ENCODE results near the gene MICAL2. TPM values are rescaled to one million over a fixed set of nuclear protein-coding genes. Genes with fewer than 3 reads are reported as not detected.

MICAL2 gene
- total and polyA plus RNA-seq, 2 of the 8 experiments (the other 6 are each of a cell fraction or from before 2014, with no cell fraction given), result 1.3 to 4.1 TPM

GRCh38 chr11:12276831-12277475, 166.6 kb downstream of the MICAL2 start (continued):
- no peak for TF ChIP-seq SP1 (IDR thresholded peaks at IDR 0.05; ENCODE audit: low read depth, low read length)

Measured in H1 (cell line).